Spleen (tissue), 11 donors: ENCODE measurements around the gene HCRT. TPM values are rescaled to one million over a fixed set of nuclear protein-coding genes. Genes with fewer than 3 reads are reported as not detected.

Experiments
- DNase-seq: peaks from one replicate; pipeline ENCODE4 v3.0.0-alpha.2; 2020
- H3K27ac ChIP-seq, 8 donors: fragments of 200-600 bp; sonication (generic) in 7 of 8; 1 replicate in 4 of 8; 2 replicates in 4 of 8; pipeline versions ENCODE4 v1.5.0 to v1.8.0; 2016 to 2021; ENCODE audit warnings: inconsistent platforms in 4 of 8, mild to moderate bottlenecking in 4 of 8, moderate library complexity in 1 of 8
- H3K27me3 ChIP-seq, 7 donors: fragments of 200-600 bp; sonication (generic) in 6 of 7; replicated peaks in 1 of 7; 1 replicate in 4 of 7; 2 replicates in 3 of 7; pipeline versions ENCODE4 v1.5.0 to v1.8.0; 2016 to 2021; ENCODE audit warnings: inconsistent platforms in 3 of 7, mild to moderate bottlenecking in 1 of 7
- H3K36me3 ChIP-seq, 6 donors: fragments of 200-600 bp; sonication (generic) in 5 of 6; 1 replicate in 4 of 6; 2 replicates in 2 of 6; pipeline versions ENCODE4 v1.5.0 to v1.8.0; 2016 to 2021; ENCODE audit warnings: inconsistent platforms in 2 of 6
- H3K4me1 ChIP-seq, 6 donors: fragments of 200-600 bp; sonication (generic) in 5 of 6; 1 replicate in 3 of 6; 2 replicates in 3 of 6; pipeline versions ENCODE4 v1.5.0 to v1.8.0; 2016 to 2021; ENCODE audit warnings: inconsistent platforms in 3 of 6
- H3K4me3 ChIP-seq, 8 donors: fragments of 200-600 bp; sonication (generic) in 7 of 8; 1 replicate in 4 of 8; 2 replicates in 4 of 8; pipeline versions ENCODE4 v1.5.0 to v1.8.0; 2016 to 2021; ENCODE audit warnings: inconsistent platforms in 4 of 8, mild to moderate bottlenecking in 4 of 8, moderate library complexity in 2 of 8
- H3K9me3 ChIP-seq, 8 donors: fragments of 200-600 bp; sonication (generic) in 7 of 8; 1 replicate in 4 of 8; 2 replicates in 4 of 8; pipeline versions ENCODE4 v1.5.0 to v1.8.0; 2016 to 2021; ENCODE audit warnings: inconsistent platforms in 4 of 8
- CTCF ChIP-seq, 11 experiments: fragments of 200-600 bp in 7 of 11; fragments of 450-650 bp in 4 of 11; sonication (generic) in 4 of 11; IDR thresholded peaks in 8 of 11; conservative IDR thresholded peaks in 3 of 11; 1 replicate in 7 of 11; 2 replicates in 4 of 11; pipeline versions ENCODE4 v1.4.0 to v1.8.0; 2016 to 2021; ENCODE audit warnings: antibody characterized with exemption in 11 of 11, inconsistent platforms in 4 of 11, mild to moderate bottlenecking in 1 of 11
- POLR2A ChIP-seq, 3 donors: fragments of 450-650 bp; IDR thresholded peaks; one replicate each; pipeline ENCODE4 v1.5.1; 2017; ENCODE audit warnings: antibody characterized with exemption in 3 of 3, mild to moderate bottlenecking in 1 of 3
- POLR2AphosphoS5 ChIP-seq, 3 donors: sonication (generic); formaldehyde crosslinking; IDR thresholded peaks; one replicate each; pipeline ENCODE4 v1.5.1; 2017; ENCODE audit warnings: antibody characterized with exemption in 3 of 3
- WGBS, 5 donors: extraction: QIAGEN DNeasy Blood & Tissue Kit in 3 of 5; methylation state at CpG; one replicate each; pipeline versions ENCODE4 v1.1.5 to v1.1.7; 2013 to 2018; 5-methylcytosine and 5-hydroxymethylcytosine counted together
- intact Hi-C: fragments of 100-400 bp; cut with DNase I; formaldehyde crosslinking; loops from one replicate; pipeline ENCODE4 v1.15.0; 2023; ENCODE audit warnings: low total_unique reads
- polyA plus RNA-seq, 3 donors: library from polyadenylated mRNA; stranded (reverse); fragments of 200-250 nt; gene quantifications; one replicate each; pipeline ENCODE4 v1.2.1, GENCODE V29; 2013
- total RNA-seq, 7 donors: library from RNA; depleted of rRNA in 3 of 7; stranded (reverse); fragments of >200 nt in 3 of 7; fragmentation: NEBNext Ultra II Directional in 4 of 7; extraction: Animal tissue kit (Norgen Biotek cat#: 25700) in 4 of 7; gene quantifications; one replicate each; pipeline versions ENCODE4 v1.1.0 to v1.2.1, GENCODE V29; 2016 to 2021
- donor health status: healthy with polysubstance abuse.
- donor health status: DM: no; HTN: no; CAD: no; lungs with moderate emphysema.
- donor health status: DM: no; HTN: no; CAD: no.
- donor health status: Bipolar disorder and iron deficiency.
- donor health status: healthy.
- donor health status: DM: no; HTN: no; CAD: no.
- donor health status: DM: yes; HTN: yes; CAD: no.

HCRT gene
- total and polyA plus RNA-seq, 10 donors, result not detected

DNA sequence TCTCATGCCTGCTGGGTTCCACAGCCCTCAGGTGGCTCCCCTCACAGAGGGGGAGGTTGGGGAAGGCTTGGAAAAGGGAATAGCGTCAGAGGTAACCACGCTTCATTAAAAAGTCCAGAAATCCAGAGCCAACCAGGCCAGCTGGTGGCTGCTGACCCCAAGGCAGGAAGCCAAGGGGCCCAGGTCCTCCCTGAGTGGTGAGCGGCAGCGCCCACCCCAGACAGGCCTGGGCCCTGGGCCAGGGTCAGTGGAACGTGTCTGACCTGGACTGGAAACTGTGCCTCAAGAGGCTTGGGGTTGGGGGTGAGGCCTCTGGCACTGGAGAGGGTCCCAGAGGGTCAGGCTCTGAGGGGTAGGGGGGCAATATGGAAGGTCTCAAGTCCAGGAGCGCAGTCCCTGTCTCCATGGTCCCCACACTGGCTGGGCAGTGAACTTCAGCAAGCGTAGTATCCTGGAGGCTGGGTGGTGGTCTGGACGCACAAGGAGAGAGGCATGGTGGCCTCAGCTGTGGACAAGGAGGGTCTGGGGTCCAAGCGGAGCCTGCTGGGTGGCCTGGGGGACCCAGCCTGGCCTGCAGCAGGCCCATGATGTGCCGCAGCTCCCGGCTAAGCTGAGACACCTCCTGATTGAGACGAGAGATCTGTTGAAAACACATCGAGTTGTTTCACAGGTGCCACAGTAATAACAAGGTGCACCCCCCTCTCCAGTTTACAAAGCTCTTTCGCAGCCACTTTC, 25.3 kb downstream of the HCRT start:
- H3K9me3 ChIP-seq, result no peaks in the 10 kb centered on the region
- DNase-seq, result no peak
- H3K27me3 ChIP-seq, result no peaks in the 10 kb centered on the region
- peaks cover 0 to 30% (median 7%) of the 10 kb centered on the region in 6 donors for H3K4me1 ChIP-seq
- TF ChIP-seq POLR2A (IDR thresholded peaks at IDR 0.05) (no peak), POLR2AphosphoS5 (IDR thresholded peaks at IDR 0.05) (no peak), CTCF (IDR thresholded peaks at IDR 0.05 in 8 of 11, conservative IDR thresholded peaks at IDR 0.05 in 3 of 11) (no peak)
- 76 to 83% (median 81%) methylated on average over 13 to 14 of the region's 14 CpGs for WGBS, 5 donors
- H3K27ac ChIP-seq, result no peak overlapping the region
- intact Hi-C loops, result no loop called here
- no peaks in the 10 kb centered on the region for H3K36me3 ChIP-seq
- no peak overlapping the region for H3K4me3 ChIP-seq

DNA sequence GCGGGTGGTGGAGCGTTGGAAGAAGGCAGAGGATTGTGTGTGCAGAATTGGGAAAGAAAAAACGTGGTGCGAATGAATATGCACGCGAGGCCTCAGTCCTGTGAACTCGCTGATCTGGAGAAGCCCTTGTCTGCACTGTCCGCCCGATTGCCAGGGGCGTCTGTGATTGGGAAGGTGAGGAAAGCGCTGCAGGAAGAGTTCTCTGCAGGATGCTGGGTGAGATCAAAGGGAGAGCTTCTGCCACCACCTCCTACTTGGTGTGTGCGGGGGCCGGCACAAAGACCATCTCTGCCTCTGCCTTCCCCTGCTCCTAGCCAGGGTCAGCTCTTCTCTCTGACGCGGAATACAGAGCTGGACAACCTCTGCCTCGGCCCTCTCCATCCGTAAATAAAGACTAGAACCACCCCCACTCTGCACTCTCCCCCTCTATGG, 29.6 kb downstream of the HCRT start:
- H3K4me1 ChIP-seq, result peaks cover 28 to 52% (median 42%) of the 10 kb centered on the region in 6 donors
- TF ChIP-seq POLR2AphosphoS5 (IDR thresholded peaks at IDR 0.05) (no peak), CTCF (IDR thresholded peaks at IDR 0.05 in 8 of 11, conservative IDR thresholded peaks at IDR 0.05 in 3 of 11) (no peak), POLR2A (IDR thresholded peaks at IDR 0.05) (no peak)
- DNase-seq, result no peak
- H3K27me3 ChIP-seq, result no peaks in the 10 kb centered on the region
- intact Hi-C loops, result no loop called here
- 42 to 63% (median 56%) methylated on average over 17 of the region's 17 CpGs for WGBS, 5 donors
- H3K4me3 ChIP-seq, result peak overlapping the region; percentile 92 to 99 (median 98)
- no peaks in the 10 kb centered on the region for H3K9me3 ChIP-seq
- peaks cover 0 to 22% (median 5%) of the 10 kb centered on the region in 6 donors for H3K36me3 ChIP-seq
- H3K27ac ChIP-seq, result peak overlapping the region in 6 of 8 donors; percentile 48 to 95 (median 92)

DNA sequence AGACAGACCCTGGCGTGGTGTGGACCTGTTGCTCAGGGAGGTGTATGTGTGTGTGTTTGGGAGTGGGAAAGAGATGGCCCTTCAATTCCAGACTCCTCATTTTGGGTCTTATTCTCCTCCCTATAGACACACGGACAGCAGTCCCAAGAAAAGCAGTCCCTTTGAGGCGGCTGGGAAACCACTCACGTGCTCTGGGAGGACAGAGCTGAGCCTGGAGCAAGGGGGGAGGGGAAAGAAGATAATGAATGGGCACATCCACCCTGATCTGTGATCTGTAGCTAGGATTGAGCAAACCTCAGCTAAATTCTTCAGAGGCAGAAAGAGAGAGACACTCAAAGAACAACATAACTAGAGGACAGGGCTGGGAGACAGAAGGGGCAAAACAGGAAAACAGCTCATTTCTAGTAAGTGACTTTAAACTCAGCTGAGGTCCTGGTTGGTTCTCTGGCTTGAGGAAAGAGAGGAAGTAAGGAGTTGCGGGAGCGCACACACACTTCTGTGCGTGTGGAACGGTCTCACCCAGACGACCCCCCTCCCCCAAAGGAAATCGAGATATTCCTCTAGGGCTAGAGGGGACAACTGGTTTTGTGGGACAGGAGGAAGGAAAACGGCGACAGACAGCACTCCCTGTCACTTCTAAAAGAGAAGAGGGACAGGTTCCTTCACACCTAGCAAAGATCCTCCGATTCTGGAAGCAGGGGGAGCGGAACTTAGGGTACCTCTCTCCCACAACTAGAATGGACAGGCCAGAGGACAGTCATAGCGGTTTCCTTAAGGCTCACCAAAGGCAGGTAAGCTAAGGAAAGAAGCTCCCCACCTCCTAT, 31.1 kb downstream of the HCRT start:
- 7 to 11% (median 10%) methylated on average over 15 of the region's 15 CpGs for WGBS, 5 donors

More for the DNA sequence above, 31.1 kb downstream of the HCRT start:
- H3K27ac ChIP-seq, result peak overlapping the region; percentile 79 to 95 (median 90)
- H3K4me1 ChIP-seq, result peaks cover 29 to 65% (median 51%) of the 10 kb centered on the region in 6 donors
- H3K36me3 ChIP-seq, result peaks cover 0 to 37% (median 10%) of the 10 kb centered on the region in 6 donors
- TF ChIP-seq POLR2A (IDR thresholded peaks at IDR 0.05), result no peak
- TF ChIP-seq CTCF (IDR thresholded peaks at IDR 0.05 in 8 of 11, conservative IDR thresholded peaks at IDR 0.05 in 3 of 11), result no peak
- TF ChIP-seq POLR2AphosphoS5 (IDR thresholded peaks at IDR 0.05), result no peak
- no peaks in the 10 kb centered on the region for H3K27me3 ChIP-seq
- no peaks in the 10 kb centered on the region for H3K9me3 ChIP-seq
- intact Hi-C loops, result no loop called here
- DNase-seq, result no peak
- H3K4me3 ChIP-seq, result peak overlapping the region; percentile 92 to 99 (median 98)
